NCI-H2029 treated with DMSO at 0.1 percent for 48 hours (cell line): ENCODE results near the gene MTA1.

ENCODE experiments used
- DNase-seq: peaks from one replicate; lab custom pipeline; 2025; lab: John Stamatoyannopoulos, UW

The MTA1 gene

DNA sequence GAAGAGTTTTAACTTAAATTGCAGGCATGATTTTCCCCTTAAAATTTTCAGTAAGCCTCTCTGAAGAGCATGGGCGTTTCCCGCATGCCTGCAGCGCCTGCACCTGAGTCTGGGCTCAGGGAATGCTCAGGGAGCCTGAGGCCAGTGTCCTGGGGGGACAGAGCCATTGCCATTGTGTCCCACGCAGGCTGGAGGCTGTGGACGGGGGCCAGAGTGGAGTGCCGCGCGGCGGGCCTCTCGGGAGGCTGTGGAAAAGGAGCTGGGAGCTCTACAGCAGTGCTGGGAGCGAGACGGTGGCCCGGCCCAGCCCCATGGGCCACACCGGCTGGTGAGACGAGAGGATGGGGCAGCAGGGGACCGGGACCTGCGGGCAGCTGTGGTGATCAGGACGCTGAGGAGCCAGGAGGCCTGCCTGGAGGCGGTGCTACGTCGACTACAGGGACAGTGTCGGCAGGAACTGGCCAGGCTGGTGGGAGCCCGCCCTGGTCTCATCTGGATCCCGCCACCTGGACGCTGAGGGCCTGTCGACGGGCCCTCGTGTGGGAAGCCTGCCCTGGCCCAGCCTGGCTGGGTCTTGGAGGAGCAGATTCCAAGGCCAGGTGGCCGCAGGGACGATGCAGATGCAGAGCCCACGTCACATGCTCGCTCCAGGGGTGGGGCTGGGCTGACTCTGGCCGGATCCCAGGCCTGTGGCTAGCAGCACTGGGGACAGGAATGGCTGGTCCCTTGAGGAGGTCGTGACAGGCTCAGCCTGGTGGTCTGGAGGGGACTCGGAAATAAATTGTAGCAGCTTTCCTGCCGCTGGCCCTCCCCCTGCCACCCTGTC lies 79.0 kb downstream of the MTA1 start:
- no peak for DNase-seq

DNA sequence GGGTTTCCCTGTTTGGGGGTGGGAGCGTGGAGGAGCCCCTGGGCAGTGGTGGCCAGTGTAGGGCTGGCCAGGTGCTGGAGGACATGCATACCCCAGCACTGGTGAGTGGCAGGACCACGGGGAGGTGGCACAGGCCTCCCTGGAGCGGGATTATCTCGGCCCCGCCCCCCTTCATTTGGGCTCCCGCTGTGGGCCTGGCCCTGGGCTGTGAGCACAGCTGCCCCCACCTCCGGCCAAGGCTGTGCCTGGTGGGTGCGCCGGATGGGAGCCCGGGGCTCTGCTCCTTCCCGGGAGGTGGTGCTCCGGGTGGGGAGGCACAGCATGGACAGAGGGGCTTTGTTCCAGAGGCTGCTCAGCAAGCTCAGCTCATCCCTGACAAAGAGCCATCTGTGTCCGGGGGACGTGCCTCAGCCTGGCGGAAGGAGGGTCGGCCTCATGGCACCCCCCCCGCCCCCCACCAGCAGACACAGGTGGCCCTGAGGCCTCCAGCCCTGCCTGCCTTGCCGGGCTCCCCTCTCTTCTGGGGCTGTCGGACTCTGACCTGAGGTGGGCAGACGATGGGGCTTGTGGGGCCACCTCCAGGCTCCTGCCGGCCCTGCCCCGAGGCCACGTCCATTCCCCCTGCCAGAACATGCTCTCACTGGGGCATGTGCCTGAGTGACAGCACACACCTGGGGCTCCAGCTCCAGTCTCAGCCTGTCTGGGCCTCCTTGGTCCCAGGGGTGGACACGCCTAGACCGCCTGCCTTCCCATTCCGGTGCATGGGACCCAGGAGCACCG lies 79.8 kb downstream of the MTA1 start:
- no peak for DNase-seq

DNA sequence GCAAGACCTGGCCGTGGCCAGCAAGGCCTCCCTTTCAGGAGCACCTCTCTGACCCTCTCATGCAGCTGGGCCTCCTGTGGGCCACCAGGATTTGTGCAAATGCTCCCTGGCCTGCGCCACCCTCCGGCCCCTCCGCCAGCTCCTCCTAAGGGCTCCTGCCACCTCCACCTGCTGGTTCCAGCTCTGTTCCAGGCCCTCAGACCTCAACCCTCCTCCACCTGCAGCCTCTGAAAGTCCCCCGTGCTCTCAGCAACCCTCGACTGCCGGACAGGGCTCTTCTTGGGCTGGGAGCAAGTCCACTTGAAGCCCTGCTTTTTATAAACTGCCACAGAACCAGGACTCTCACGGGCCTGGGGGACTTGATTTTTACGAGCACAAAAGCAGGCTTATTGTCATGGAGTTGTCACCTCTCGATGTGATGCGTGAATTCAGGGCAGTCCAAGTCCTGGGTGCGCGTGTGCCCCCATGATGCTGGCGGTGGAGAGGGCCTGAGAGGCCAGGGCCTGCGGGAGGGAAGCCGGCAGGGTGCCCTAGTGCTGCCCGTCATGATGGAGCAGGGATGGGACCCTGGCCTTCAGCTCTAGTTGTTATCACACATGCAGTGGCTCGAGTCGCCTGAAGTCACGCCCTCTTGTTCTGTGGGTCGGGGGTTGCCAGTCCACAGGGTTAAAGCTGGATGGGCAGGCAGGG lies 80.6 kb downstream of the MTA1 start:
- no peak for DNase-seq

DNA sequence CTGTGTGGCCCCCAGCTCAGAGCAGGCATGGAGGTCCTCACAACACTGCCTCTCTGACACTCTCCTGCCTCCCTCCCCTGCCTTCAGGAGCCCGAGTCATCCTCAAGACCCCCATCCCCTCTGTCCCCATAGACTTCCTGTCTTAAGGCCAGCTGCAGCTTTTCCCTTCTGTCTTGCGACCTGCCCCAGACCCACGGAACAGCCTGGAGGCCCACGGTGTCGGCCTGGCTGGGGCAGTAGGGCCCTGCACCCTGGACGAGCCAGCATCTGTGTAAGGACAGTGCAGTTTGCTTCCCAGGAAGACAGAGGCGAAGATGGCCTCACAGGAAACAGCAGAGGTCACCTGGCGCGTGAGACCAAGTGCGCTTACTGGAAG lies 81.1 kb downstream of the MTA1 start:
- DNase-seq = no peak

GRCh38 chr14:105501504-105502291 lies 82.1 kb downstream of the MTA1 start:
- no peak for DNase-seq

- no peak for DNase-seq
Measured at GRCh38 chr14:105502446-105503295, 83.0 kb downstream of the MTA1 start.

DNA sequence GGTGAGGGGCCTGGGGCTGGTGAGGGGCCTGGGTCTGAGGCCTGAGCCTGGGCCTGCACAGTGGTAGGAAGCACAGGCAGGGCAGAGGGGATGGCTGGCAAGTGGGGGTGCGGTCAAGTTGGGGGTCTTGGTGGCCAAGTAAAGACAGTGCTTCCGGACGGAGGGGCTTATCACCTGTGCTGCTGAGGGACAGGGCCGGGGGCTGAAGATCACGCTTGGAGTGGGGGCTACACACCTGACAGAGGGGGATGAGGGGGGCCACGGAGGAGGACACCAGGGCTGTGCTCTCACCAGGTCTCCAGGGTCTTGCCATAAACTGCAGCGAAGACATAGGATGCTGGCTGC lies 83.6 kb downstream of the MTA1 start:
- no peak for DNase-seq

- no peak for DNase-seq
Measured at GRCh38 chr14:105503935-105504692, 84.5 kb downstream of the MTA1 start.

DNA sequence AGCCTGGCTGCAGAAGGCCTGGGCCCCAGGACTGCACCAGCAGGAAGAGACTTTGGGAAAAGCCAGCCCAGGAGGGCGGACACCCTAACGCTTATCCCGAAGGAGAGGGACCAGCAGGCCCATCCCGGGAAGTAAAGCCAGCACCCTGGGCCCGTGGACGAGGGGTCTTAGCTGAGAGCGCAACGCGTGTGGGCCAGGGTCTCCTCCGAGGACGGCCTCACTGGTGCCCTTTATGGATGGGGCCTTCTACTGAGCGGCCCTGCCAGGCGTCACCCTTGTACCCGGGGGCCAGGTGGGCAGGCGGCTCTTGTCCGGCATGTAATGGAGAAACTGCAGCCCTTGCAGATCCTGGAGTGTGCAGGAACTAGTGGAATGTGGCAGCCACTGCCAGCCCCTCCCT lies 85.5 kb downstream of the MTA1 start:
- no peak for DNase-seq

GRCh38 chr14:105507247-105507646 lies 87.6 kb downstream of the MTA1 start:
- no peak for DNase-seq

GRCh38 chr14:105508069-105508468 lies 88.4 kb downstream of the MTA1 start:
- no peak for DNase-seq

GRCh38 chr14:105508601-105509000 lies 89.0 kb downstream of the MTA1 start:
- no peak for DNase-seq

- DNase-seq = no peak
Measured at GRCh38 chr14:105517096-105517495, 97.5 kb downstream of the MTA1 start.

DNA sequence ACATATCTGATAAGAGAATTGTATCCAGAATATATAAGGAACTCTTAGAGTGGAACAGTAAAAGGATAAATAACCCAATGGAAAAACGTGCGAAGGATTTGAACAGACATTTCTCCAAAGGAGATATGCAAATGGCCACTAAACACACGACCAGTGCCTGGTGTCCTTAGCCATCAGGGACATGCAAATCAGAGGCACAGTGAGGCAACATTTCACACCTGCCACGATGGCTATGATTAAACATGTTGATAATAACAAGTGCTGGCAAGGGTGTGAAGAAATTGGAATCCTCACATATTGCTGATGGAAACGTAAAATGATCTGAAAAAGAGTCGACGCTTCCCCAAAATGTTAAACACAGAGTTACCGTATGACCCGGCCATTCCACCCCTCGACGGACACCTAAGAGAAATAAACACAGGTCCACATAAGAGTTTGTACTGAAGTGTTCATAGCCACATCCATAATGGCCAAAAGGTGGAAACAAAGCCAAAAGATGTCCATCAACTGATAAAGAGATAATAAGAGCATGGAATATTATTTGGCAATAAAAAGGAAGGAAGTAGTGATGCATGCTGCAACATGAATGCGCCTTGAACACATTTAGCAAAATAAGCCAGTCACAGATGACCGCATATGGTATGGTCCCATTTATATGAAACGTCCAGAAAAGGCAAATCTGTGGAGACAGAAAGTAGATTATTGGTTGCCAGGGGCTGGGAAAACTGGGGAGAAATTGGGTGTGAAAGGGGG lies 100.5 kb downstream of the MTA1 start:
- DNase-seq = no peak
